ENCODE measurements around the gene TFR2. TPM values are rescaled to one million over a fixed set of nuclear protein-coding genes. Genes with fewer than 3 reads are reported as not detected.

The TFR2 gene
- total RNA-seq, 1 experiment from 2014 or later = 6.2 TPM

GRCh38 chr7:100588438-100588837 is 52.9 kb downstream of the TFR2 start:
- Histone ChIP-seq H2AFZ (no peak overlapping the region), H3K4me2 (no peak overlapping the region), H3F3A (ENCODE audit: insufficient read depth, low read depth) (peaks cover 16% of the 10 kb centered on the region), H3K27ac (no peak overlapping the region), H3K27me3 (ENCODE audit: insufficient read depth, low read depth) (no peaks in the 10 kb centered on the region), H3K79me2 (ENCODE audit: low read depth) (peaks cover 16% of the 10 kb centered on the region), H3K36me3 (ENCODE audit: low read depth) (no peaks in the 10 kb centered on the region), H3K9me3 (ENCODE audit: insufficient read depth, low read depth) (no peaks in the 10 kb centered on the region), H3K4me3 (no peak overlapping the region), H3K9me2 (ENCODE audit: insufficient read depth) (no peaks in the 10 kb centered on the region), H4K20me1 (ENCODE audit: insufficient read depth) (peaks cover 2% of the 10 kb centered on the region; the same call in 1 of the 2 replicates), H3K4me1 (replicated peaks; ENCODE audit: insufficient read depth) (peaks cover 14% of the 10 kb centered on the region)
- CTCF ChIA-PET = interaction anchor here (0.5 to 1.1 kb wide), 17 partner anchors 9 to 835 kb away, joined by 3 to 22 read pairs (median 4); partner anchors contain the start of genes MOSPD3 and POP7
- intact Hi-C loops (cut with micrococcal nuclease; ENCODE audit: unreplicated experiment) = loop anchor here (2.0 to 10.0 kb wide), 3 partner anchors 24 to 496 kb away; partner anchors contain the start of genes EPHB4 and TRIM56
- POLR2A ChIA-PET (ENCODE audit: unreplicated experiment) = interaction anchor here (0.6 kb wide), 1 partner anchor 124 kb away, joined by 3 read pairs; the partner anchor contains the start of gene SPACDR
- DNase-seq = no peak
- no TSS peak for BruUV-seq (replicated peaks)
- peak; percentile 55; the same call in 1 of the 2 replicates for TF ChIP-seq CTCF (conservative IDR thresholded peaks at IDR 0.05)
- no peak for TF ChIP-seq EZH2 (IDR thresholded peaks at IDR 0.05; ENCODE audit: low read depth)

GRCh38 chr7:100586266-100587025 is 54.9 kb downstream of the TFR2 start, which contains the start of gene FBXO24:
FBXO24 (plus strand) TSS chr7:100586328; CDS start chr7:100586626, 298 bp downstream.
- no peaks in the 10 kb centered on the region for H3K9me3 ChIP-seq (ENCODE audit: insufficient read depth, low read depth)
- peaks cover 18% of the 10 kb centered on the region for H3F3A ChIP-seq (ENCODE audit: insufficient read depth, low read depth)
- peak within 1 kb of the TSS; percentile 81 for H2AFZ ChIP-seq
- ChIA-PET CTCF (interaction anchor here (0.6 to 1.7 kb wide), 7 partner anchors 17 to 156 kb away, joined by 3 to 7 read pairs (median 3); partner anchors contain the start of gene POP7), POLR2A (ENCODE audit: unreplicated experiment) (interaction anchor here (0.5 to 1.3 kb wide), 17 partner anchors 10 to 434 kb away, joined by 3 to 14 read pairs (median 4); partner anchors contain the start of genes MOSPD3, MUC17, POP7 and ZCWPW1)
- no peaks in the 10 kb centered on the region for H3K36me3 ChIP-seq (ENCODE audit: low read depth)
- no peaks in the 10 kb centered on the region for H3K9me2 ChIP-seq (ENCODE audit: insufficient read depth)
- H3K4me1 ChIP-seq (replicated peaks; ENCODE audit: insufficient read depth) = peaks cover 19% of the 10 kb centered on the region
- H4K20me1 ChIP-seq (ENCODE audit: insufficient read depth) = peaks cover 2% of the 10 kb centered on the region; the same call in 1 of the 2 replicates
- no TSS peak for BruUV-seq (replicated peaks)
- intact Hi-C loops (cut with micrococcal nuclease; ENCODE audit: unreplicated experiment) = loop anchor here (1.0 to 10.0 kb wide), 6 partner anchors 18 to 498 kb away; partner anchors contain the start of genes EPHB4, GNB2, MOSPD3 and TRIM56
- TF ChIP-seq EZH2 (IDR thresholded peaks at IDR 0.05; ENCODE audit: low read depth) (no peak), CTCF (conservative IDR thresholded peaks at IDR 0.05) (no peak)
- DNase-seq = peak; percentile 99 to 100
- peak within 1 kb of the TSS; percentile 60 for H3K4me3 ChIP-seq
- peak within 1 kb of the TSS; percentile 88 for H3K4me2 ChIP-seq
- peaks cover 29% of the 10 kb centered on the region for H3K79me2 ChIP-seq (ENCODE audit: low read depth)
- H3K27ac ChIP-seq = peak within 1 kb of the TSS; percentile 75
- no peaks in the 10 kb centered on the region for H3K27me3 ChIP-seq (ENCODE audit: insufficient read depth, low read depth)
